HG02610 (cell line): Measurements from ENCODE around the gene NANOS1.
"Not testable (repeated sequence)": the region's sequence is repeated elsewhere in the genome, so short reads cannot be mapped to it uniquely, and the experiment has no call there.

Experiments
- ATAC-seq: cut with Tn5 transposase; IDR thresholded peaks from one replicate; pipeline ENCODE4 v1.9.1; 2021; ENCODE audit warnings: mild to moderate bottlenecking, moderate library complexity; ENCODE audit not compliant: unreplicated experiment

The NANOS1 gene

DNA sequence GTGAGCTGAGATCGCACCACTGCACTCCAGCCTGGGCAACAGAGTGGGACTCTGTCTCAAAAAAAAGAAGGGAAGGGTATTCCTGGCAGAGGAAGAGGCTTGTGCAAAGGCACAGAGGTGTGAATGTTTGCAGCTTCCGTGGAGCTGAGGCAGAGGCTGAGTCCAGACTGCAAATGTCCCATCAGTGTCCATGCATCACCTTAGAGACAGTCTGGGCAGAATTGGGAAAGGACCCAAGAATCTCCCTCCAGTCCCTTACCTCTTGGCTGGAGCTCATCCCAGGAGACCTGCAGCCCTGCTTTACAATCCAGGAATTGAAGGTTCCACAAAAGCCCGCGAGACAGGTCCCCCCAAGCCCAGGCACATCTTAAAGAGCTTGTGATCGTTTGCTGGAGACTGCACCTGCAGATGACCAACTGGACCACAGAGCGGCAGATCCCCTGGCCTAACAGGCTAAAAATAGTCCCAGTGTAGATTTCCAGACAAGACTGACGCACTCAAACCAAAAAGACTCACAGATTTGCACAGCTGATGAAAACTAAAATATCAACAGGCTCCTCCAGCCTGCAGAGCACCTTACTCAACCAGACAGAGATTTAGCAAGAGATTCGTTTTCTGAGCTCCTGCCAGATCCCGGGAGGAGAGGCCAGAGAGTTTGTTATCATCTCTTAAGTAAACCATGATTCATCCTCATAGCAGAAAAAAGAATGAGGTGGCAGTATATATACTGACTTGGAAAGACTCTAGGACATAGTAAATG, 22.9 kb upstream of the NANOS1 start:
- no peak for ATAC-seq

DNA sequence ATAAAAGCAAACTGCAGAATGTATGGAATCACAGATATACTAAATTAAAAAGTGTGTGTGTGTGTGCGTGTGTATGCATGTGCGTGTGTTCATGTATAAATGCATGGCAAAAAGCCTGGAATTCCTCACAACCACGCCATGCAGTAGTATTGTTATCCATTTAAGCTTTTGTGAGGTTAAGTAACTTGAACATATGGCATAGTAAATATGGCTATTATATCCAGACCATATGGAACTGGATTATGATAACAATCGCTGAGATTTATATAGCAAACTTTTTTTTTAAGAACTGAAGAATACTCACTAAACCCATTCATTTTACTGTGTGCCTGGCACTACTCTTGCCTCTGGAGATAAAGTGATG, 22.3 kb upstream of the NANOS1 start:
- no peak for ATAC-seq

DNA sequence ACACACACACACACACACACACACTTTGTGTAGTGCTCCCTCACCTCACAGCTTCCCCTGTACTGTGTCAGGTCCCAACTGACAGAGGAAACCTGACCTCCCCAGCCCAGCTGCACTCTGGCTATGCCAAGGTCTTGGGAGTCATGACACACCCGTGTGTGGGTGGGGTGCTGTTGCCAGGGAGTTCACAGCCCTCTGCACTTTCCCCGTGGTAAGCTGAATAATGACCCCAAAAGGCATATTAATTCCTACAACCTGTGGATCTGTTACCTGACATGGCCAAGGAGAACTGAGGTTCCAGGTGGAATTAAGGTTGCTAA, 8.9 kb upstream of the NANOS1 start:
- no peak for ATAC-seq

DNA sequence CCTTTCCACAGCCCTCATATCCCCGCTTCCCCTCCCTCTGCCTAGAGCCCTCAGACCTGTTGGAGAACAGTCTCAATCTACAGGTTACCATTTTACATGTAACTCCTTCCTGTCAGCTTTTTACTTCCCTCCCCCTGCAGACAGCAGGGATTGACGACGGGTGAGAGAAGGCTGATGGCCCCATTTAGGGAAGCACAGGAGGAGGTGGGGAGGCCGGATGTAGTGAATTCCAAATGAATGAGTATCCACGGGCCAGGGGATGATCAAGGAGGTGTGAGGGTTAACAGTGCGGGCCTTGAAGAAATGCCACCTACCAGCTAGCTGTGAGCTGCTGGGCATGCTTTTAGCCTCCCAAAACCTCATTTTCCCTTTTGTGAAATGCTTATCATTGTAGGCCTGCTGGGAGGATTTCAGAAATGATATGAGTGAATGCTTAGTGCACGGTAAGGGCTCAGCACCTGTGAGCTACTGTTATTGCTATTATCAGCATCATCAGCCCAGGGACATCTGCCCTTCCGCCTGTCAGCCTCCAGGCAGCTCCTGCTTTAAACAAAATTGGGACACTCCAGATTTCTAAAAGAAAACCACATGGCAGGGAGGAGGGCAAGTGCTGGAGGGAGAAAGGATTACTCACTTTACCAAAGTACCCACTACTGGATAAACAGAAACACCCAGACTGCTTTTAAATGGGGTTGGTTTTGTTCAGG, 6.5 kb upstream of the NANOS1 start:
- ATAC-seq: no peak

DNA sequence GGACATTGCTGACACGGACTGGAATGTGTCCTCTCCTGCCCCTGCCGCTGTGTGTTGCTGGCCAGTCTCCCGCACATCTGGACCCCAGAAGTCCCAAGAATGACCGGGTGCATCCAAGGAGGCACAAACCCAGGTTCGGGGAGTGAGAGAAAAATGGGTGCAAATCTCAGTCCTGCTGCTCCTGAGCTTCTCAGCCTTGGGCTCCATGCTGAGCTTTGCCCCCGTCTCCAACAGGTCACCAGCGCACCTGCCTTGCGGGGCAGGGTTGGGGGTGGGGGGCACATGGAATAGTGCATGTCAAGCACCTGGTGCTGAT, 6.0 kb upstream of the NANOS1 start:
- no peak for ATAC-seq

DNA sequence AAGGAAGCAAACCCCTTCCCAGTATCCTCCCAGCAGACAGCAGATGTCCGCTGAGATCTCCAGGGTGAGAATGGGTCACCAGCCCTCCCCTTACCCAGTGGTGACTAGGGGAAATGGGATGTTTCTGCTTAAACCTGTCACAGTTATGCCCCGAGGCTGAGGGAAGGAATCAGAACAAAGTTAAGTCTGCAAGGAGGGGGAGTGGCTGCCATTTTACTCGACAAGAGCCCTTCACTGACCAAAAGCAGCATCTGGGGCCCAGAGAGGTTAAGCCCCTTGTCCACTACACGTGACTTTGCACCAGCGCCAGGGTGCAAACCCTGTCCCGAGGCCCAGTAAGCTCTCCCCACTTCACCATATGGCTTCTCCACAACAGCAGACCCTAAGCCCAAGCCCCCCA, 4.6 kb upstream of the NANOS1 start:
- ATAC-seq: no peak

DNA sequence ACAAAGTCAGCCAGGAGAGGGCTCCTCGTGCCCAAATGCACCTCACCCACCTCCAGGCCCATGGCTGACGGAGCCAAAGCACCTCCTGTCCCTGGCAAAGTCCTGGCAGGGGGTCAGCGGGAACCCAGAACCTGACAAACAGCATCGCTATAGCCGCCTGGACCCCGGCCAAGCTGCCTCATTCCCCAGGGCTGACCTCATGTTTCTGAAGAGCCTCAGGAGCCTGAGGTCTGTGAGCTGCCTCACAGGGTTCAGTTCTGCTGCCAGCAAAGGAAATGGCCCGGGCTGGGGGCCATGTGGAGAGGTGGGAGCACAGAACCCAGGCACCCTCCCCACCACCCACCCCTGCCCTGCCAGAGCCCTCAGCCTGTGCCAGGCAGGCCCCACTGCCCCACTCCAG, 4.2 kb upstream of the NANOS1 start:
- ATAC-seq: no peak

DNA sequence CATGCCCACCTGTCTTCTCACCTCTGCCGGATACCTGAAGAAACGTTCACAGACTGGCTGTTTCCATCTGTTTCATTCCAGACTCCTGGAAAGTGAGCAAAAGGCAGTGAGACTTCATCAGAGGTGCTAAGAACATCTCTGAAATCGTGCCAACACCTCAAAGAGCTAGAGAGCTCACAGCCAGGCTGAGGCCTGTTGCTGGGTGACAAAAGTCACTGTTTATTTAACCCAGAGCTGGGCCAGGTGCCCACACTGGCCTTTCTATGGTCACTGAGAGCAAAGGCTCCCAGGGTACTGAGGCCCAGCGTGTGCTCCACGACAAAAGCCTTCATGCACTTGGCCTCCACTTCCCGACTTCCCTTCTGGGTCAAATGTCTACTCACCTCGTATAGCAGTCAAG, 3.7 kb upstream of the NANOS1 start:
- ATAC-seq: no peak

DNA sequence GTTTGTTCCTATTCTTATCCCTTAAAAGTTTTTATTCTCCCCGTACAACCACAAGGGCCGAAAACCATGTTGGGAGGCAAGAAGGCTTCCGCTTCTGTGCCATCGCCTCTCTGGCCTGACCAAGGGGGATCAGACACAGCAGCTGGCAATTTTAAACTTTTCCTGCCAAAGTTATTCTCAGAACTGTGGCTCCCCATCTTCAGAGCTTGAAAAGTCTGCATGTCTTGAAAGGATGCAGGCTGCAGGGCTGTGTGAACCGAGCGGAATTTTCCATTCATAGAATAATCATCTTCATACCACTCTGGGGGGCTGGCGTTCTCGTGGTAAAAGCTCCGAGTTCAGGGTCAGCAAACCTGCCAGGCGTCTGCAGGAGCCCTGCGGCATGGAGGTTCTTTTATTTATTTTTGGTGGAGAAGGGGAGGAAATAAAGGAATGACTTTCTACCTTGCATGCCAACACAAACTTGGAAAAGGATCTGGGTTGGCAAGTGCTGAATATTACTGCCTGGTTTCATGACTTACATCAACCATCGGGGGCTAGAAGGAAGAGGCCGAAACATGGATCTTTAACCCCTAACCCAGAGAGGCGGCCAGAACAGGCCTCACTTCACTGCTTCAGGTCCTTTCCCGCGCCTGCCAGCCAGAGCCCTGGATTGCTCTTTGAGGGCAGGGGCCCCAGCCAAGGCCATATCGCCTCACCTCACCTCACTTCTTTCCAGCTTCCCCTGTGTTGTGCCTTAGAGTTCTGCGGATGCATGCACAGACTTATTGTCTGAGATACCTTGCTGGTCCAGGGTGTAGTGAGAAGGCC, 3.0 kb upstream of the NANOS1 start:
- no peak for ATAC-seq

DNA sequence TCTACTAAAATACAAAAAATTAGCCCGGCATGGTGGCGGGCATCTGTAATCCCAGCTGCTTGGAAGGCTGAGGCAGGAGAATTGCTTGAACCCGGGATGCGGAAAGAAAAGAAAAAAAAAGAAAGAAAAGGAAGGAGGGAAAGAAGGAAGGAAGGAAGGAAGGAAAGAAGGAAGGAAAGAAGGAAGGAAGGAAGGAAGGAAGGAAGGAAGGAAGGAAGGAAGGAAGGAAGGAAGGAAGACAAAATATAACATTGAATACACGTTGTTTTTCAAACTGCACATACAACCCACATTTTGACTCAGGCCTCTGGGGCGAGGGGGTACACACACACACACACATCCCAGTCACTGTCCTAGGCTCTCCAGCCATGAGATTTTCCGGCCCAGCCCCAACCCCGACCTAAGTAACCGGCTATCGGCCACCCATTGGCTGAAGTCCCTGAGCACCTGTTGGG, 1.0 kb upstream of the NANOS1 start:
- ATAC-seq: not testable (repeated sequence)

DNA sequence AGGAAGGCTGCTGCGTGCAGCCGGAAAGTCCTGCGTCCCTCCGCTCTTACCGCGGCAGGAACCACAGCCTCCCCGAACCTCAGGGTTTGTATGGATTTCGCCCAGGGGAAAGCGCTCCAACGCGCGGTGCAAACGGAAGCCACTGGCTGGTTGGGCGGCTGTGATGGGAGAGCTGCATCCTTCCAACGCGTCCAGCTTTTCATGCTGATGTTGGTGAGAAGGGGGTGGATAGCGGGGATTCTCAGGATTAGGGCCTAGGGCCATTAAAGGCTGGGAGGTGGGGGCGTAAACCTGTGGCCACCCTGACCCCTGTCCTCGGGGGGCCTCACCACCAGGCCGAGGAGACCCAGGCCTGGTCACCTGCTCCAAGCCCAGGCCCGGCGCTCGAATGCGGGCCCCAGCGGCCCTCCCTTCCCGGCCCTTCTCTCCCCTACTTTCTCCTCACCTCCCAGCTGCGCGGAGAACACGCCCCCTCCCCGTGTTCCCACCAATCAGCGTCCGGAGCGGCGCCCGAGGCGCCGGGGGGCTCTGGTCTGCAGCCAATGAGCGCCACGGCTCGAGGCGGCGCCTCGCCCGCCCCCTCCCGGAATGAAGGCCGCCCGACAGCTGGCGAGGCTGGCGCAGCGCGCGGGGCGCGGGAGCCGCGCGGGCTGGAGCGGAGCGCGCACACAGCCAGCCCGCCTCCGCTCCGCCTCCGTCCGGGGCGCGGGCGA, 458 bp upstream of the NANOS1 start:
- peak; percentile 73 for ATAC-seq

DNA sequence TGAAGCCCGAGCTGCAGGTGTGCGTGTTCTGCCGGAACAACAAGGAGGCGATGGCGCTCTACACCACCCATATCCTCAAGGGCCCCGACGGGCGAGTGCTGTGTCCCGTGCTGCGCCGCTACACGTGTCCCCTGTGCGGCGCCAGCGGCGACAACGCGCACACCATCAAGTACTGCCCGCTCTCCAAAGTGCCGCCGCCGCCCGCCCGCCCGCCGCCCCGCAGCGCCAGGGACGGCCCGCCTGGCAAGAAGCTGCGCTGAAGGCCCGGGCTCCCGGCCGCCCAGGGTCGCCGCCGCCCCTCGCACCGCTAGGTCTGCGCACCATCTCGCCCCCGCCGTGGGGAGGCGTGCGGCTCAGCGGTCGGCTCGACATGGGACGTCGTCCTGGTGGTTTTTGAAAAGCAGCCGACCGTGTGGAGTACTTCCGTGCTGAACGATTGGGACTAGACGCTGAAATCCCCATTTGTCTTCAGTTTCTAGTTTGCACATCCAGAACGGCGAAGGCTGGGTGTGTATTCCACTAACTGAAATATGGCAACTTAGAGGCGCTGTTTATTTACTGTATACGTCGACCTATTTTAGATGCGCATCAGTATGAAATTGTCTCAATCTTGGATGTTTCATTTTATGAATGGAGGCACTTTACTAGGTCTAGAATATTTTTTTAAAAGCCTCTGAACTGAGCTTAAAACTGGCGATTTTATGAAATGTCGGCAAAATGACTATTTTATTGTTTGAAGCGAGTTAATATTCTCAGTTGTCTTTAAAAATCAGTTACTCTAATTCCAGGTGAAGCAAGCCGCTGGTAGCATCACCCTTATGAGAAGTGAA, 1.1 kb downstream of the NANOS1 start:
- ATAC-seq: peak; percentile 64

DNA sequence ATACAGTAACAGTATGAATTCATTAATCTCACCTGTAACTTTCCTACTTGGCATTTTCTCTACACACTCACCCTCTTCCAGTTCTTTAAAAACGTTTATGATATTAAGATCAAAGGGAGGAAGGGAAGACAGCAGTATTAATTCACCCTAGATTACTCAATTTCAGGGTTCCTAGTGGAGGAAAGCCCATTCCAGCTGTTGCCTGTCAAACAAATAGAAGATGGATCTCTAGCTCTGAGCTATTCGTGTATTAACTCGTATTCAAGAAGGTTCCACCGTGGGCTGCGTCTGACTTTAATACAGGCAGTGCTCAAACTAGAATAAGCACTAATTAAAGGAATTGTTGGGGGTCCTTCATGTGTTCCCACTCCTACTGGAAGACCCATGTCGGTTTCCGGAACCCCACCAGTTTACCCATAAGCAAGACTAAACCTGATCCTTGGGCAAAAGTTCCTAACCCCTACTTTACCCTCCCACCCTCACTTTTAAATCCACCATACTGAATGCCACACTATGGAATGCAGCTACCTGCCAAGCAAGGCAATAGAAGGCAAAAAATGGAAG, 2.1 kb downstream of the NANOS1 start:
- no peak for ATAC-seq

DNA sequence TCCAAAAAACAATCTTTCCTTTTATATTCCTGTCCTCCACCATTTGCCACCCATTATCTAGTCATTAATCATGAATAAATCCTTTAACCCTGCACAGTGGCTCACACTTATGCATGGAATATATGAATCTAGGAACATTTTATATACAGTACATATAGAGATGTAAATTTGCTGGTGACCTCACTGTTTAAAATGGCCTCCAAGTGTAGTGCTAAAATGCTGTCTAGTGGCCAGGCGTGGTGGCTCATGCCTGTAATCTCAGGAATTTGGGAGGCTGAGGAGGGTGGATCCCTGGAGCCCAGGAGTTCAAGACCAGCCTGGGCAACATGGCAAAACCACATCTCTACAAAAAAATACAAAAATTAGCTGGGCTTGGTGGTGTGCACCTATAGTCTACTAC, 9.6 kb downstream of the NANOS1 start:
- no peak for ATAC-seq

DNA sequence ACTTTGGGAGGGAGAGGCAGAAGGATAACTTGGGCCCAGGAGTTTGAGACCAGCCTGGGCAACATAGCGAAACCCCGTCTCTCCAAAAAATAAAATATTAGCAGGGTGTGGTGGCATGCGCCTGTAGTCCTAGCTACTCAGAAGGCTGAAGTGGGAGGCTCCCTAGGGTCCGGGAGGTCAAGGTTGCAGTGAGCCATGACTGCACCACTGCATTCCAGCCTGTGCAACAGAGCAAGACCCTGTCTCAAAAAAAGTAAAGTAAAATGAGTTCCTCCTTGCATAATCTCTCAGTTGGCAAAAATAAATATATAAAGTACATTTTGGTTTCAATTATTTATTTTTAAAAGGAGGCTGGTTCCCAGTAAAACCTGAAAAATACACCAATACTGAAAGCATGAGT, 11.8 kb downstream of the NANOS1 start:
- no peak for ATAC-seq

DNA sequence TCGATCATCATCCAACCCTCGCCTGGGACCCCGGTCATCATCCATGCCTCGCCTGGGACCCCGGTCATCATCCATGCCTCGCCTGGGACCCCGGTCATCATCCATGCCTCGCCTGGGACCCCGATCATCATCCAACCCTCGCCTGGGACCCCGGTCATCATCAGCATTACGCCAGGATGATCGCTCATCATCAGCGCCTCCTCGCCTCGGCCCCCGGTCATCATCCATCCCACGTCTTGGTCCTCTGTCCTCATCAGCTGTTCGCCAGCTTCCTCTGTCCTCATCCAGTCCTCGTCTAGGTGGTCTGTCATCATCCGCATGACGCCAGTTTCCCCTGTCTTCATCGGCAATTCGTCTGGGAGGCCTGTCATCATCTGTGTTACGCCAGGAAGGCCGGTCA, 12.7 kb downstream of the NANOS1 start:
- ATAC-seq: no peak

DNA sequence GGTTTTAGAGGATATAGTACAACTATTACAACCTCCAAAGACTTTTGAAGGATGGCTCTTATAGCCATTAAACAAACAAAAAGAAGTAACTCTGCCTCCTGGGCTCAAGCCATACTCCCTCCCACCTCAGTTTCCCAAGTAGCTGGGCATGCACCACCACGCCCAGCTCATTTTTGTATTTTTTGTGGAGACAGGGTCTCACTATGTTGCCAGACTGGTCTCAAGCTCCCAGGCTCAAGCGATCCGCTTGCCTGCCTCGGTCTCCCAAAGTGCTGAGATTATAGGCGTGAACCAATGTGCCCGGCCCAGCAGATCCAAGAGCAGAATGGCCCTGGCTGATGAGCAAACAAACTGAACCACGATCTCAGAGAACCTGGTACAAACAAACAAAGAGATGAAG, 16.0 kb downstream of the NANOS1 start:
- no peak for ATAC-seq

DNA sequence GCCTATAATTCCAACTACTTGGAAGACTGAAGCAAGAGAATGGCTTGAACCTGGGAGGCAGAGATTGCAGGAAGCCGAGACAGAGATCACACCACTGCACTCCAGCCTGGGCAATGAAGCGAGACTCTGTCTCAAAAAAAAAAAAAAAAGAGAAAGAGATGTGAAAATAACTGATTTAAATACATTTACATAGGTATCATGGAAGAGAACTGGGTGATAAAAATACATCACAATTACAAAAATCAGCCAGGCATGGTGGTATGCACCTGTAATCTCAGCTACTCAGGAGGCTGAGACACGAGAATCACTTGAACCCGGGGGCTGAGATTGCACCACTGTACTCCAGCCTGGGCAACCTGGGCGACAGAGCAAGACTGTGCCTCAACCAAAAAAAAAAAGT, 19.8 kb downstream of the NANOS1 start:
- no peak for ATAC-seq

DNA sequence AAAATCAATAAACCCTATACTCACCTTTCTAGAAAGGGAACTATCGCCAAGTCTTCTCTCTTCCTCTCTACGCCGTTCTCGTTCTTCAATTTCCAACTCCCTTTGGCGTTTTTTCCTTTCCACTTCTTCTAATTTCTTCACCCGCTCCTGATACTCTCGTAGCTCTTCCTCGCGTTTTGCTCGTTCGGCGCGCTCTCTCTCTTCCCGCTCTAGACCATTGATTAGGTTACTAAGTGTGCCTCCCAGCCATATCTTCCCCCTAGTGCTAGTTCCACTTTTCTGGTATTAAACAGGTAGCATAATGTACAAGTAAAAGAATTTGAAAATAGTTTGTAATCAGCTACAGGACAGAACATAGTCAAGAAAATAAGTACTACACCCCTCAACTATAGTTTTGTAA, 20.3 kb downstream of the NANOS1 start:
- ATAC-seq: no peak

DNA sequence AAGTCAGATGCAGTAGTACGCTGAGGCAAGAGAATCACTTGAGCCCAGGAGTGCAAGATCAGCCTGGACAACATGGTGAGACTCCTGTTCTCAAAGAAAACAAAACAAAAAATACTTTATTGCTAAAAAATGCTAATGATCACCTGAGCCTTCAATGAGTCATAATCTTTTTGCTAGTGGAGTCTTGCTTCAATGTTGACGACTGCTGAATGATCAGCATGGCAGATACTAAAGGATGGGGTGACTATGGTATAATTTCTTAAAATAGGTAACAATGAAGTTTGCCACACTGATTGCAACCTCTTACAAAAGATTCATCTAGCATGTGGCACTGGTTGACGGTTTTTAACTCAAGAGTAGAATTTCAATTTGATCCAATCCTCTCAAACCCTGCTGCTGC, 22.3 kb downstream of the NANOS1 start:
- no peak for ATAC-seq
